Vagina (tissue), 2 donors: ENCODE data around the gene ZCCHC2.

Experiments
- POLR2A ChIP-seq, 2 donors: fragments of 450-650 bp; IDR thresholded peaks; one replicate each; pipeline ENCODE4 v1.6.1; 2017; ENCODE audit warnings: antibody characterized with exemption in 2 of 2, mild to moderate bottlenecking in 2 of 2, moderate library complexity in 2 of 2
- POLR2AphosphoS5 ChIP-seq, 2 donors: sonication (generic); formaldehyde crosslinking; IDR thresholded peaks; one replicate each; pipeline ENCODE4 v1.9.0; 2017; ENCODE audit warnings: antibody characterized with exemption in 2 of 2, mild to moderate bottlenecking in 2 of 2, low read depth in 1 of 2; ENCODE audit not compliant: insufficient read depth in 1 of 2
- TF ChIP-seq, protein P1 (sequence below), 3 experiments: fragments of 450-650 bp in 2 of 3; fragments of 200-600 bp in 1 of 3; sonication (generic) in 1 of 3; IDR thresholded peaks; one replicate each; pipeline ENCODE4 v1.5.1; 2017 to 2019; ENCODE audit warnings: antibody characterized with exemption in 3 of 3, mild to moderate bottlenecking in 2 of 3, moderate library complexity in 2 of 3

DNA sequence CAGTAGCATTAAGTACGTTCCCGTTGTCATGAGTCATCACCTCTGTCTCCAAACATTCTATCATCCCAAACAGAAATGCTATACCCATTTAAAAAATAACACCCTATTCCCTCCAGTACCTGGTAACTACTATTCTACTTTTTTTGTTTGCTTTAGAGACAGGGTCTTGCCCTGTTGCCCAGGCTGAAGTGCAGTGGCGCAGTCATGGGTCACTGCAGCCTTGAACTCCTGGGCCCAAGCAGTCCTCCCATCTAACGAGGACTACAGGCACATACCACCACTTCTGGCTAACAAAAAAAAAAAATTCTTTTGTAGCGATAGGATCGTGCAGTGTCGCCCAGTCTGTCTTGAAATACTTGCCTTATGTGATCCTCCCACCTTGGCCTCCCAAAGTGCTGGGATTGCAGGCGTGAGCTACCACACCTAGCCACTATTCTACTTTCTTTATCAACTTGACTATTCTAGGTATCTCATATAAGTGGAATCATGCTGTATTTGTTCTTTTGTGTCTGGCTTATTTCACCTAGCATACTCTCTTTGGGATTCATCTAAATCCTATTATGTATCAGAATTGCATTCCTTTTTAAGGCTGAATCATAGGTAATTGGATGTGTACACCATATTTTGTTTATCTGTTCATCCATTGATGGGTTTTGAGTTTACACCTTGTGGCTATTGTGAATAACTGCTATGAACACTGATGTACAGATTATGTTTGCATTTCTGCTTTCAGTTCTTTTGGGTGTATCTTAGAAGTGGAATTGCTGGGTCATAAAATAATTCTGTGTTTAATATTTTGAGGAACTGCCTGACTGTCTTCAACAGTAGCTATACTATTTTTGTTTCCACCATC lies 14.4 kb downstream of the ZCCHC2 start:
- TF ChIP-seq POLR2AphosphoS5 (IDR thresholded peaks at IDR 0.05; ENCODE audit: insufficient read depth in 1 of 2, low read depth in 1 of 2): no peak
- TF ChIP-seq, protein P1, sequence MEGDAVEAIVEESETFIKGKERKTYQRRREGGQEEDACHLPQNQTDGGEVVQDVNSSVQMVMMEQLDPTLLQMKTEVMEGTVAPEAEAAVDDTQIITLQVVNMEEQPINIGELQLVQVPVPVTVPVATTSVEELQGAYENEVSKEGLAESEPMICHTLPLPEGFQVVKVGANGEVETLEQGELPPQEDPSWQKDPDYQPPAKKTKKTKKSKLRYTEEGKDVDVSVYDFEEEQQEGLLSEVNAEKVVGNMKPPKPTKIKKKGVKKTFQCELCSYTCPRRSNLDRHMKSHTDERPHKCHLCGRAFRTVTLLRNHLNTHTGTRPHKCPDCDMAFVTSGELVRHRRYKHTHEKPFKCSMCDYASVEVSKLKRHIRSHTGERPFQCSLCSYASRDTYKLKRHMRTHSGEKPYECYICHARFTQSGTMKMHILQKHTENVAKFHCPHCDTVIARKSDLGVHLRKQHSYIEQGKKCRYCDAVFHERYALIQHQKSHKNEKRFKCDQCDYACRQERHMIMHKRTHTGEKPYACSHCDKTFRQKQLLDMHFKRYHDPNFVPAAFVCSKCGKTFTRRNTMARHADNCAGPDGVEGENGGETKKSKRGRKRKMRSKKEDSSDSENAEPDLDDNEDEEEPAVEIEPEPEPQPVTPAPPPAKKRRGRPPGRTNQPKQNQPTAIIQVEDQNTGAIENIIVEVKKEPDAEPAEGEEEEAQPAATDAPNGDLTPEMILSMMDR (IDR thresholded peaks at IDR 0.05): no peak
- TF ChIP-seq POLR2A (IDR thresholded peaks at IDR 0.05): no peak
